ENCODE measurements around the gene UBE2Z. TPM values are rescaled to one million over a fixed set of nuclear protein-coding genes. Genes with fewer than 3 reads are reported as not detected.

Gene UBE2Z
- total and polyA plus RNA-seq, 5 donors: 27.4 to 50.9 (median 42.5) TPM

GRCh38 chr17:48873696-48874443 is 34.3 kb upstream of the UBE2Z start:
- intact Hi-C loops (cut with DNase I): loop anchor here in 1 of 4 donors (10.0 kb wide), 1 partner anchor 199 kb away; no protein-coding TSS in a partner anchor
- H3K4me1 ChIP-seq (ENCODE audit: control insufficient read depth, insufficient read depth, low read length): peaks cover 9% of the 10 kb centered on the region
- H3K27ac ChIP-seq (ENCODE audit: low read length): peak overlapping the region; percentile 73

GRCh38 chr17:48878920-48879898 is 29.0 kb upstream of the UBE2Z start:
- no peak overlapping the region for H3K4me3 ChIP-seq (ENCODE audit: low read length)
- no peak overlapping the region for H3K27ac ChIP-seq (ENCODE audit: low read length)
- H3K4me1 ChIP-seq (ENCODE audit: control insufficient read depth, insufficient read depth, low read length): no peaks in the 10 kb centered on the region
- peak; percentile 74 to 84 for ATAC-seq
- DNase-seq: no peak
- no peaks in the 10 kb centered on the region for H3K9me3 ChIP-seq (ENCODE audit: control insufficient read depth, low read length)
- H3K27me3 ChIP-seq (ENCODE audit: control insufficient read depth, insufficient read depth): no peaks in the 10 kb centered on the region
- WGBS: 21% methylated on average over 12 of the region's 12 CpGs
- intact Hi-C loops (cut with DNase I): loop anchor here (2.0 to 10.0 kb wide), 5 partner anchors 62 to 204 kb away; partner anchors contain the start of gene TTLL6 (in 1 of the 4)

More at GRCh38 chr17:48873696-48874443, 34.3 kb upstream of the UBE2Z start:
- DNase-seq: no peak
- Histone ChIP-seq H3K4me3 (ENCODE audit: low read length) (no peak overlapping the region), H3K9me3 (ENCODE audit: control insufficient read depth, low read length) (no peaks in the 10 kb centered on the region), H3K27me3 (ENCODE audit: control insufficient read depth, insufficient read depth) (no peaks in the 10 kb centered on the region)
- no peak for ATAC-seq
- 43% methylated on average over 5 of the region's 5 CpGs for WGBS

- Histone ChIP-seq H3K9me3 (ENCODE audit: control insufficient read depth, low read length) (no peaks in the 10 kb centered on the region), H3K4me1 (ENCODE audit: control insufficient read depth, insufficient read depth, low read length) (no peaks in the 10 kb centered on the region), H3K27ac (ENCODE audit: low read length) (no peak overlapping the region), H3K4me3 (ENCODE audit: low read length) (no peak overlapping the region), H3K27me3 (ENCODE audit: control insufficient read depth, insufficient read depth) (no peaks in the 10 kb centered on the region)
- intact Hi-C loops (cut with DNase I): loop anchor here in 3 of 4 donors (2.0 to 10.0 kb wide), 4 partner anchors 73 to 207 kb away; partner anchors contain the start of genes HOXB13 (in 2 of the 3), PRAC1 (in 2 of the 3) and PRAC2 (in 2 of the 3)
- WGBS: 92% methylated on average over 2 of the region's 2 CpGs
- no peak for DNase-seq
- ATAC-seq: no peak
Observed at GRCh38 chr17:48882272-48882671, 25.9 kb upstream of the UBE2Z start.

DNA sequence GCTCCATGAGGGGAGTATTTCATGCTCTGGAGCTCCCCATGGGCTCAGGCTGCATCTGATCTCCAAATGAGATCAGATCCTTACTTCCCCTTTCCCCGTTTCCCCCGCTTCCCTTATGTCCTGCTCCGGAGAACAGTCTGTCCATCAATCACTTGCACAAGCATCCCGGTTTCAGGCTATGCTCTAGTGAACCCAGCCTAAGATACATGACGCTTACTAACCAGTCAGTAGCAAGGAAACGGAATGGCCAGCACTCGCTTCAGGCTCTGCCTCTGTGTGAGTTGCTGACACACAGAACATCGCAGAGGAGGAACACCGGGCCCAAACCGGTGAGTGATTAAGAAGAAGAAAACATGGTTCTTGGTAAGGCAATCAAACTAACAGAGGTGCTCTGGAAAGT is 25.0 kb upstream of the UBE2Z start:
- no peak overlapping the region for H3K27ac ChIP-seq (ENCODE audit: low read length)
- H3K4me3 ChIP-seq (ENCODE audit: low read length): no peak overlapping the region
- no peaks in the 10 kb centered on the region for H3K27me3 ChIP-seq (ENCODE audit: control insufficient read depth, insufficient read depth)
- intact Hi-C loops (cut with DNase I): loop anchor here in 3 of 4 donors (2.0 to 10.0 kb wide), 4 partner anchors 74 to 208 kb away; partner anchors contain the start of genes HOXB13 (in 2 of the 3), PRAC1 (in 2 of the 3) and PRAC2 (in 2 of the 3)
- ATAC-seq (no peak), DNase-seq (no peak)
- 51% methylated on average over 10 of the region's 10 CpGs for WGBS
- H3K4me1 ChIP-seq (ENCODE audit: control insufficient read depth, insufficient read depth, low read length): no peaks in the 10 kb centered on the region
- H3K9me3 ChIP-seq (ENCODE audit: control insufficient read depth, low read length): no peaks in the 10 kb centered on the region

DNA sequence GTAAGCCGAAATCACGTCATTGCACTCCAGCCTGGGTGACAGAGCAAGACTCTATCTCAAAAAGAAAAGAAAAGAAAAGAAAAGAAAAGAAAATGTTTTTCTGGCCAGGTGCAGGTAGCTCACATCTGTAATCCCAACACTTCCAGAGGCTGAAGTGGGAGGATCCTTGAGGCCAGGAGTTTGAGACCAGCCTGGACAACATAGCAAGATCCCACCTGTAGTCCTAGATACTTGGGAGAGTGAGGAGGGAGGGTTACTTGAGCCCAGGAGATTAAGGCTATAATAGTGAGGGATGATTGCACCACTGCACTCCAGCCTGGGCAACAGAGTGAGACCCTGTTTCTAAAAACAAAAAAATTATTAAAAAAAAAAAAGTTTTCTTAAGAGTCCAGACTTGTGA is 18.1 kb upstream of the UBE2Z start:
- Histone ChIP-seq H3K27me3 (ENCODE audit: control insufficient read depth, insufficient read depth) (no peaks in the 10 kb centered on the region), H3K9me3 (ENCODE audit: control insufficient read depth, low read length) (no peaks in the 10 kb centered on the region), H3K4me3 (ENCODE audit: low read length) (no peak overlapping the region), H3K4me1 (ENCODE audit: control insufficient read depth, insufficient read depth, low read length) (no peaks in the 10 kb centered on the region), H3K27ac (ENCODE audit: low read length) (no peak overlapping the region)
- no peak for DNase-seq
- no peak for ATAC-seq
- 94% methylated on average over 2 of the region's 2 CpGs for WGBS
- intact Hi-C loops (cut with DNase I): no loop called here

DNA sequence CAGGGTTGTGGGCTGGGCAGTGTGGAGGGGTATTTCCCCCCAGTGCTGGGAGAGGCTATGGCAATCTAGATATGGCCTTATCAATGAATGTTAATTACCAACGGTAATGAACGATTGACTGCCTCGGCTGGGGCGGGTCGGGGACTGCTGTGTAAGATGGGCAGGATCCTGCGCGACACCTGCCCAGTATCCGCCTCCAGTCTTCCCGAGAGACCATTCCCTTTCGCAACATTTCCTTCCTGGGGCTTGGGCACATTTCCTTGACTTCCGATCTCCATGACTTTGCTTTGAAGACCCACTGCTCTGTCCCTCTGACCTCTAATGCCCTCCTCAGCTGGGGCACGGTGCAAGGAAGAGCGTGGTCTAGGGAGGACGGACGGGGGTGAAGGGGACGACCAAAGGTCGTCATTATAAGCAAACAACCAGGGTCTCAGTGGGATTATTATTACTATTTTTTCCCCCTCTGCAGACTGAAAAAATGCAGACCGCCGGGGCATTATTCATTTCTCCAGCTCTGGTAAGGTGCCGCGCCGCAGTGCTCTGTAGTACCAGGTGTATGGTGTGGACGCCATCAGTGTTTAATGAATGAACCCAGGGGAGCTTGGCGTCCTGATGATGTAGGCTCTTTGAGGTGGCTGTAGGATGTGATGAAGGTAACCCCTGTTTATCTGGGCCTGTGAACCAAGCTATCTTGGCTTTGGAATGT is 15.1 kb upstream of the UBE2Z start:
- under 1% methylated on average over 24 of the region's 24 CpGs for WGBS
- H3K27ac ChIP-seq (ENCODE audit: low read length): peak overlapping the region; percentile 91
- no peaks in the 10 kb centered on the region for H3K9me3 ChIP-seq (ENCODE audit: control insufficient read depth, low read length)
- intact Hi-C loops (cut with DNase I): no loop called here
- DNase-seq: no peak
- H3K4me1 ChIP-seq (ENCODE audit: control insufficient read depth, insufficient read depth, low read length): no peaks in the 10 kb centered on the region
- H3K4me3 ChIP-seq (ENCODE audit: low read length): peak overlapping the region; percentile 80
- peak in 1 of 2 donors; percentile 7 for ATAC-seq
- no peaks in the 10 kb centered on the region for H3K27me3 ChIP-seq (ENCODE audit: control insufficient read depth, insufficient read depth)

DNA sequence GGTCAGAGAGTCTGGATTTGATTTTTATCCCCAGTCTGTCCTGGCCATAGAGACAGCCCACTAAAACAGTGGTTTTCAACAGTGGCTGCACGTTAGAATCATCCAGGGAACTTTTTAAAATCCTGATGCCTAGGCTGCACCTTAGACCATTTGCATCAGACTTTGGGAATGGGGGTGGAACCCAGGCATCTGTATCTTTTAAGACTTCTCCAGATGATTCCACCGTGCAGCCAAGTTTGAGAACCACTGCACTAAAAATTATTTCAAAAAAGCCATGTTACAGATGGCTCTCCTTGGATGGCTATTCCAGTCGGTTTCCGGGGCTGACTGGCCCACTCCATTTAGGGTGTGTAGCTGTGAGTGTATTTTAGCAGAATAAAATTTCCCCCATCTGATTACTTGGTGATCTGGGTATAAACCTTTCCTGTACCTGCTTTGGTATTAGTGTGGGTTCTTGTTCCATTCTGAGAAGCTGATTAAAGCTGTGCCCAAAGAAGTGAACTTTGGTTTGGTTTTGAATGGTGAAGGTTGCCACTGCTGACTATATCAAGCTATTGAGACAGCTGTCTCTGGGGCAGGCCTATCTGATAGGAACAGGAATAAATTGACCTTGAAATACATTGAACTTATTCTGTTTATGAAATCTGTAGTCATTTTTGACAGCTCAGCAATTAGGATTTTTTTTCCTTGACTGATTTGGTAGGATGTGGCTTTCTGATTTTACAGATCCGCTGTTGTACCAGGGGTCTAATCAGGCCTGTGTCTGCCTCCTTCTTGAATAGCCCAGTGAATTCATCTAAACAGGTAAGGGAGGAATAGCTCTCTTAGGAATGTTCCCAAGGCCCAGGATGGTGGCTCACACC is 14.3 kb upstream of the UBE2Z start:
- H3K4me3 ChIP-seq (ENCODE audit: low read length): peak overlapping the region; percentile 80
- no peaks in the 10 kb centered on the region for H3K9me3 ChIP-seq (ENCODE audit: control insufficient read depth, low read length)
- DNase-seq: no peak
- no peaks in the 10 kb centered on the region for H3K4me1 ChIP-seq (ENCODE audit: control insufficient read depth, insufficient read depth, low read length)
- 59% methylated on average over 5 of the region's 5 CpGs for WGBS
- intact Hi-C loops (cut with DNase I): no loop called here
- ATAC-seq: no peak
- H3K27me3 ChIP-seq (ENCODE audit: control insufficient read depth, insufficient read depth): no peaks in the 10 kb centered on the region
- peak overlapping the region; percentile 91 for H3K27ac ChIP-seq (ENCODE audit: low read length)

GRCh38 chr17:48894886-48895285 is 13.3 kb upstream of the UBE2Z start:
- no peaks in the 10 kb centered on the region for H3K4me1 ChIP-seq (ENCODE audit: control insufficient read depth, insufficient read depth, low read length)
- WGBS: 86% methylated on average over 3 of the region's 3 CpGs
- ATAC-seq (no peak), DNase-seq (no peak)
- no peaks in the 10 kb centered on the region for H3K9me3 ChIP-seq (ENCODE audit: control insufficient read depth, low read length)
- H3K27me3 ChIP-seq (ENCODE audit: control insufficient read depth, insufficient read depth): no peaks in the 10 kb centered on the region
- intact Hi-C loops (cut with DNase I): no loop called here
- H3K4me3 ChIP-seq (ENCODE audit: low read length): no peak overlapping the region
- H3K27ac ChIP-seq (ENCODE audit: low read length): no peak overlapping the region

- intact Hi-C loops (cut with DNase I): no loop called here
- Histone ChIP-seq H3K27me3 (ENCODE audit: control insufficient read depth, insufficient read depth) (no peaks in the 10 kb centered on the region), H3K4me3 (ENCODE audit: low read length) (no peak overlapping the region), H3K9me3 (ENCODE audit: control insufficient read depth, low read length) (no peaks in the 10 kb centered on the region), H3K27ac (ENCODE audit: low read length) (no peak overlapping the region), H3K4me1 (ENCODE audit: control insufficient read depth, insufficient read depth, low read length) (no peaks in the 10 kb centered on the region)
- no peak for DNase-seq
- no peak for ATAC-seq
- 73% methylated on average over 1 of the region's 1 CpG for WGBS
Observed at GRCh38 chr17:48901241-48901640, 7.0 kb upstream of the UBE2Z start.

- no peak overlapping the region for H3K4me3 ChIP-seq (ENCODE audit: low read length)
- H3K9me3 ChIP-seq (ENCODE audit: control insufficient read depth, low read length): no peaks in the 10 kb centered on the region
- H3K4me1 ChIP-seq (ENCODE audit: control insufficient read depth, insufficient read depth, low read length): no peaks in the 10 kb centered on the region
- WGBS: 86% methylated on average over 1 of the region's 1 CpG
- DNase-seq (no peak), ATAC-seq (no peak)
- H3K27me3 ChIP-seq (ENCODE audit: control insufficient read depth, insufficient read depth): no peaks in the 10 kb centered on the region
- intact Hi-C loops (cut with DNase I): no loop called here
- H3K27ac ChIP-seq (ENCODE audit: low read length): no peak overlapping the region
Observed at GRCh38 chr17:48903401-48903800, 4.8 kb upstream of the UBE2Z start.

Measured in right cardiac atrium (tissue), 5 donors.